Activated naive CD4-positive, alpha-beta T cell treated with anti-CD3 and anti-CD28 coated beads, Interleukin-2, amount 10 ng/mL, durations not matched to agents 7 days and 5 days (primary cell): ENCODE measurements around the gene ADARB2.

Experiments used
- CTCF ChIA-PET: fragments of 350-600 bp; sonication (Branson Sonifier 250); formaldehyde crosslinking; loops from one replicate; lab custom pipeline; 2021; ENCODE audit warnings: antibody characterized with exemption; lab: Charles Lee
- DNase-seq: peaks from one replicate; pipeline ENCODE4 v3.0.0-alpha.2; 2020
- H3K27ac Mint-ChIP-seq: one replicate; pipeline ENCODE4 v1.8.0; 2021; ENCODE audit warnings: mild to moderate bottlenecking, moderate library complexity, mixed read lengths
- H3K27me3 Mint-ChIP-seq: one replicate; pipeline ENCODE4 v1.8.0; 2021; ENCODE audit warnings: mild to moderate bottlenecking, mixed read lengths
- H3K36me3 Mint-ChIP-seq: one replicate; pipeline ENCODE4 v1.8.0; 2021; ENCODE audit warnings: mixed read lengths
- H3K4me1 Mint-ChIP-seq: one replicate; pipeline ENCODE4 v1.8.0; 2021; ENCODE audit warnings: mixed read lengths
- H3K4me3 Mint-ChIP-seq: one replicate; pipeline ENCODE4 v1.8.0; 2021; ENCODE audit warnings: mild to moderate bottlenecking, moderate library complexity, mixed read lengths
- H3K9me3 Mint-ChIP-seq: one replicate; pipeline ENCODE4 v1.8.0; 2021; ENCODE audit warnings: mixed read lengths

ADARB2 gene

DNA sequence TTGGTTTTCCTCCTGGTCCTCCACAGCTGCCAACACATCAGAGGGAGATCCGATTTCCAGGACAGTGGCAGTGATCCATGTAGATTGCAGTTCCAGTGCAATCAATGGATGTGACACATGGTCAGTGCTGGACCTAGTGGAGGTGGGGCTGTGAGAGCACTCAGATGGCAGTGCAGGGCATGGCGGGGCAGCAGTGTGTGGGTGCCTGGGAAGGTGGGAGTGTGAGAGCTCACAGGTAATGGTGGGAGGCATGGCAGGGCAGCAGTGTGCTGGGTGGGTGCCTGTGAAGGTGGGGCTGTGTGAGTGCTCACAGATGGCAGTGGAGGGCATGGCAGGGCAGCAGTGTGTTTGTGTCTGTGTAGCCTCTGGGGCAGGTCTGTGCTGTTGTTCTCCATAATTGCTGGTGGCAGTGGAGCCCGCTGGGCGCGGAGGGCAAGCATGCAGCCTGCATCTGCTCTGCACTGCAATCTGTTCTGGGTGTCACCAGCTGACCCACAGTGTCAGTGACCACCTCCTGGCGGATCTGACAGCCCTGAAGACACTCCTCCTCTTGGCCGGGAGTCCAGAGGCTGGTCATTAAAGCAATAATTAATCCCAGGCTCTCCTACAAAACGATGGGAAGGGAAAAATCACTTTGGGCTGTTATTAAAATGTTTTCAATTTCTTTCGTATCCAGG lies 8.6 kb upstream of the ADARB2 start:
- Mint-ChIP-seq H3K4me3 (no peak overlapping the region), H3K27ac (no peak overlapping the region), H3K27me3 (peaks cover 4% of the 10 kb centered on the region), H3K4me1 (no peaks in the 10 kb centered on the region), H3K36me3 (no peaks in the 10 kb centered on the region), H3K9me3 (peaks cover 14% of the 10 kb centered on the region)
- CTCF ChIA-PET, result no interaction called here
- no peak for DNase-seq

DNA sequence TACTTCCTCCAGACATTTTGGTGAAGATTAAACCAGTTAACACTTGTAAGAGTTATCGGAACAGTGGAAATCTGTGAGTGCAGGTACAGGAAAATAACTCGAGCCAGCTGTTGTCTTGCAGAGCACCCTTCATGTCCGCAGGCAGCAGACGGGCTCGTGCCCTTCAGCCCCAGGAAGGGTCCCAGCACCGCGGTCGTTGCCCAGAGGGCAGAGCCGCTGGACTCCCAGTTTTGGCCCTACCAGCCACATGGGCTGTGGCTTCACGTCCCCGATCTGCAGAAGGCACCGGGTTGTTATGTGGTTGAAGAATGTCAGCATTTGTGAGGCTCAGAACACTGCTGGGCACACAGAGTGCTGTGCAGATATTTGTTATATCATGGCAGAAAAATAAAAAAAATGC lies 7.2 kb upstream of the ADARB2 start:
- Mint-ChIP-seq H3K9me3 (peaks cover 9% of the 10 kb centered on the region), H3K4me3 (no peak overlapping the region), H3K36me3 (no peaks in the 10 kb centered on the region), H3K27me3 (peaks cover 13% of the 10 kb centered on the region), H3K27ac (no peak overlapping the region), H3K4me1 (no peaks in the 10 kb centered on the region)
- CTCF ChIA-PET, result no interaction called here
- no peak for DNase-seq

DNA sequence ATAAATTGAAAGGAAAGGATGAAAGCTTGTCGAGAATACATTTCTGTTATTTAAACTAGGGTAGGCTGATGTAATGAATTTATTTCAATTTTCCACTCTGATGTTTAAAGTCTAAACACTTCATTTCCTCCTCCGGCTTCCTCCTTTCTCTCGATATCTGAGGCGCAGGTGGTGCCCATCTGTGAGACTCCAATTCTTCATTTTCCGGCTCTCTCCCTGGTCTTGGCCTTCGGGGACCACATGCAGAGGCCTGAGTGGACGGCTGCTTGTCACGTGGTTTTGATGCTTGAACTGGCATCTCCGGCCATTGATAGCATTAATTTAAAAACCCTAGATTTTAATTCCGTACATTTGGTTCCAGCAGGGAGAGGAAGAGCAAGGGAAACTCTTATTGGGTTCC lies 5.8 kb upstream of the ADARB2 start:
- H3K9me3 Mint-ChIP-seq, result no peaks in the 10 kb centered on the region
- no peak overlapping the region for H3K4me3 Mint-ChIP-seq
- no peak for DNase-seq
- H3K4me1 Mint-ChIP-seq, result no peaks in the 10 kb centered on the region
- CTCF ChIA-PET, result interaction anchor here (1.0 kb wide), 1 partner anchor 1235 kb away, joined by 3 read pairs; no protein-coding TSS in a partner anchor
- no peaks in the 10 kb centered on the region for H3K36me3 Mint-ChIP-seq
- H3K27me3 Mint-ChIP-seq, result peaks cover 22% of the 10 kb centered on the region
- H3K27ac Mint-ChIP-seq, result no peak overlapping the region

DNA sequence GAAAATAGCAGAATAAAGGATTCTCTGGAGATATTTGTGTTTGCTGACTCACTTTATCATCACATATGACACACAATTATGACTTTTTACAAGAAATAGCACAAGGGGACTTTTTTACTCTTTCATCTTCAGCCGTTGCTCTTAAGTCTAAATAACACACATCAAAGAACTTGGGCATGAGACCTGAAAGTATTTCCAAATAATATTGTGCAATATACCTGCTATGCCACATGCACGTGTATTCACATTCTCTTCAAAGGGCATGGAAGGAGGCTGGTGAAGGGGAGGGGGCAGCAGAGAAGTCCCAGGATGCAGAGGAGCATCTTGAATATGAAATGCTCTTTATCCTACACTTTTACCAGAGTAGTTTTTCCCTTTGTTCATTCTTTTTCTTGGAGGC lies 4.1 kb upstream of the ADARB2 start:
- Mint-ChIP-seq H3K9me3 (no peaks in the 10 kb centered on the region), H3K27ac (no peak overlapping the region), H3K36me3 (no peaks in the 10 kb centered on the region), H3K27me3 (peaks cover 37% of the 10 kb centered on the region), H3K4me3 (no peak overlapping the region), H3K4me1 (no peaks in the 10 kb centered on the region)
- DNase-seq, result no peak
- CTCF ChIA-PET, result no interaction called here

DNA sequence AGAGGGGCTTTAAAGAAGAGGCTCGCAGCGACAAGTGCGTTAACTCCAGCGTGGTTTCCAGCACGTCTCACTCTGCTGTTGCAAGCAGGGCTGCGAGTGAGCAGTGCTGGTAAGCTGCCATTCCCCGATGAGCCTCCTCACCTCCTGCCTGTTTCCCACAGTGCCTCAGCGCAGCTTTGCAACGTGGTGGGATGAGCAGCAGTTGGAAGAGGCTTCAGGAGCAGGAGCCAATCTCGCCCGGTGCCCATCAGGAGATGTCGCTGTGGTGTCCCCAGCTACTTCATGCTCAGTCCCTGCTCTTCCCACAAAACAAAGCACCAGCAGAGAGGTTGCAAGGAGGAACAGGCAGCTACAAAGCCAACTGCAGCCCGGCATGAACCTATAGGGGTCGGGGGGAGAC lies 2.4 kb upstream of the ADARB2 start:
- peaks cover 54% of the 10 kb centered on the region for H3K27me3 Mint-ChIP-seq

DNA sequence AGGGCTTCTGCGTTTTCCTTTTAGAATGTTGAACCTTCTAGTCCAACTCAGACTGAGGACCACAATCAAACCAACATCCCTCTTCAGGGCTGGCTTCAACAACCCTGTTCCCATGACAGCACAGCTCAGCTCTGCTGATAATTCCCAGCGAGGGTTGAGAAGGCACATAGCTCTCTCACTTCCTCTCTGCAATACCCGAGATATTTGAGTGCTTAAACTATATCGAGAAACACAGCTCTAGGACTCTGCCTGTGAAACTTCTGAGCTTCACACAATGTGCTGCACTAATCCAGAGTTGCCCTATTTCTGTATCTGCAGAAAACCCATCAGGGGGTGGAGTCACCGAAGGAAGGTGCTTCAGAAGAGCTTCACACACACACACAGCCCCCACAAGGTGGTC lies 1.6 kb upstream of the ADARB2 start:
- peaks cover 6% of the 10 kb centered on the region for H3K4me1 Mint-ChIP-seq
- no peak overlapping the region for H3K27ac Mint-ChIP-seq
- CTCF ChIA-PET, result interaction anchor here (1.1 kb wide), 1 partner anchor 49 kb away, joined by 3 read pairs; no protein-coding TSS in a partner anchor
- H3K9me3 Mint-ChIP-seq, result no peaks in the 10 kb centered on the region
- H3K36me3 Mint-ChIP-seq, result no peaks in the 10 kb centered on the region
- DNase-seq, result no peak
- peaks cover 54% of the 10 kb centered on the region for H3K27me3 Mint-ChIP-seq
- H3K4me3 Mint-ChIP-seq, result no peak overlapping the region

More for the DNA sequence above, 2.4 kb upstream of the ADARB2 start:
- Mint-ChIP-seq H3K9me3 (no peaks in the 10 kb centered on the region), H3K4me3 (no peak overlapping the region), H3K36me3 (no peaks in the 10 kb centered on the region), H3K4me1 (peaks cover 6% of the 10 kb centered on the region), H3K27ac (no peak overlapping the region)
- DNase-seq, result no peak
- CTCF ChIA-PET, result interaction anchor here (1.1 kb wide), 1 partner anchor 50 kb away, joined by 3 read pairs; no protein-coding TSS in a partner anchor

DNA sequence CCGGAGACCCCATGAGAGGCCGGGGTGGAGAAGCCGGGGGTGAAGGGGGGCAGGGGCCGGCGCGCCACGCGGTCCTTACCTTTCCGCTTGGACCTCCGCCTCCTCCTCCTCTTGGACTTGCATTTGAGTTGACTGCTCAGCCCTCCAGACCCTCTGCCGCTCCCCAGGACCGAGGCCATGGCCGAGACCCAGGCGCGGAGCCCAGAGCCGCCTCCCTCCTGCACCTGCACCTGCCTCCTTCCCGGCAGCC lies 428 bp downstream of the ADARB2 start:
- no peak for DNase-seq
- Mint-ChIP-seq H3K27ac (no peak overlapping the region), H3K36me3 (no peaks in the 10 kb centered on the region), H3K9me3 (no peaks in the 10 kb centered on the region), H3K4me3 (no peak overlapping the region), H3K4me1 (peaks cover 6% of the 10 kb centered on the region), H3K27me3 (peaks cover 65% of the 10 kb centered on the region)
- CTCF ChIA-PET, result interaction anchor here (1.5 kb wide), 1 partner anchor 627 kb away, joined by 4 read pairs; no protein-coding TSS in a partner anchor

DNA sequence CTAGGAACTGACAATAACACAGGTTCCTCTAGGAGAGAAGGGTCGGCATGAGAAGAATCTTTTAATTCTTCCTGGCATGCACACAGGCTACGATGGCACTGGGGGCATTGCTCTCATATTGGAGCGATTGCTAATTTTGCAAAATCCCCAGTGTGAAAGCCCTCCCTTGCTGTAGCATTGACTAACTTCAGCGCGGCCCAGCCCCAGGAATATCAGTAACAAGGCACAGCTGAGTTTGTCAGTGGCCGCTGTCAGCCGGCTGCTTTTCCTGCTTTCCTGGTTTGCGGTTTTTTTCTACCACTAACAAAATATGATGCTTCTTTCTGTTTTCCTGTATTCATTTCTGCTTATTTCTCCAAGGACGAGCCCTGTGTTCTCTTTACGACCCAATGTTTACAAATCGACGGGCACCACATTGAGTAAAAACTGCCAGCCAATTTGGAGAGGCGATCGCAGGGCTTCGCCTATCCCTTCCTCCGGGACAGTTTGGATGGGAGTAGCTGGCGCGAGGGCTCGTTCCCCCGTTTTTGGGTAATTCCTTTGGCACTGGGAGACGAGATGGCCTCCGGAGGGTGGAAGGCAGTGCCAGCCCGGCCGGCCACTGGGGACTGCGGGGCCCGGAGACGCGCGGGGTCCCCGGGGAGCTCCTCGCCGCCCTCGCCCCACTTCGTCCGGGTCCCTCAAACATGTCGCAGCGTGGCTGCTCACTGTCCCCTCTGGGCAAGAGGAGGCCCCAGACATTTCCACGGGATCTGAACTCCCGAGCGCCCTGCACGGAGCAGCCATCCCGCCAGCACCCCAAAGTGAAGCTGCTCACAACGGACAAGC lies 967 bp downstream of the ADARB2 start:
- Mint-ChIP-seq H3K4me1 (peaks cover 6% of the 10 kb centered on the region), H3K27ac (no peak overlapping the region), H3K9me3 (no peaks in the 10 kb centered on the region), H3K4me3 (no peak overlapping the region), H3K36me3 (no peaks in the 10 kb centered on the region), H3K27me3 (peaks cover 65% of the 10 kb centered on the region)
- CTCF ChIA-PET, result interaction anchor here (1.5 kb wide), 1 partner anchor 626 kb away, joined by 4 read pairs; no protein-coding TSS in a partner anchor
- DNase-seq, result no peak

DNA sequence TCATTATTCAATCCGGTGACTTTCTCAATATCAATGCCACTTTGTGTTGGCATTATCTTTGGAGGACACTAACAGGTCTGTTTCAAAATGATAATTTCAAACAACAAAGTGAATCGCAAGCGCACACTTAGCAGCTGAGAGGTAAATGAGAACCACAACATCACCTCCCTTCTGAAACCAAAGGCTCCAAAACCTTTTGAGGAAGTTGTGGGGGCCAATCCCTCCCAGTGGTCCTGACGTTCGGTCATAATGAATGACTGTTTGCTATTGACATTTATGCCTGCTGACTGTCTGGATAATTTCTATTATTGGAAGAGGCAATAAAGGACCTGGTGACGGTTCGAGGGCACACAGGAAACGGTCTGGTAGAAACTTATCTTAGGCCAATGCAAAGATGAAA lies 1.8 kb downstream of the ADARB2 start:
- no peaks in the 10 kb centered on the region for H3K9me3 Mint-ChIP-seq
- CTCF ChIA-PET, result no interaction called here
- peaks cover 6% of the 10 kb centered on the region for H3K4me1 Mint-ChIP-seq
- no peak for DNase-seq
- H3K27me3 Mint-ChIP-seq, result peaks cover 65% of the 10 kb centered on the region
- H3K27ac Mint-ChIP-seq, result no peak overlapping the region
- H3K4me3 Mint-ChIP-seq, result no peak overlapping the region
- H3K36me3 Mint-ChIP-seq, result no peaks in the 10 kb centered on the region

DNA sequence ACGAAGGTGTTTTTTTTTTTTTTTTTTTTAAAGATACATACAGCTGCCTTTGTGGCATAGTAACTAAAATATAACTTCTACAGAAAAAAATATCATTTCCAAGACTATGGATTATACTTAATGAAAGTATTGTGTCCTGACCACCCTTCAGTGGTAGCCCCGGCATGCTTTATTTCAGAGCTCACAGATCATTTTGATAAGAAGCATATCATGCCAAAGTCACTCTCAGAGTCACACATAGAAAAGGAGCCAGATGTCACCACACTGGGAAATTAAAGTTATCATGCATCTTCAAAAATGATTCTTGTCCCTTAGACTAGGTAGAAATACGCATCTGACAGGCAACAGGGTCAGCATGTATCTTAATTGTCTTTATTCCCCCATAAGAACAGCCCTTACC lies 3.0 kb downstream of the ADARB2 start:
- Mint-ChIP-seq H3K9me3 (no peaks in the 10 kb centered on the region), H3K4me3 (no peak overlapping the region), H3K36me3 (no peaks in the 10 kb centered on the region), H3K27ac (no peak overlapping the region), H3K27me3 (peaks cover 54% of the 10 kb centered on the region), H3K4me1 (peaks cover 6% of the 10 kb centered on the region)
- DNase-seq, result no peak
- CTCF ChIA-PET, result no interaction called here

DNA sequence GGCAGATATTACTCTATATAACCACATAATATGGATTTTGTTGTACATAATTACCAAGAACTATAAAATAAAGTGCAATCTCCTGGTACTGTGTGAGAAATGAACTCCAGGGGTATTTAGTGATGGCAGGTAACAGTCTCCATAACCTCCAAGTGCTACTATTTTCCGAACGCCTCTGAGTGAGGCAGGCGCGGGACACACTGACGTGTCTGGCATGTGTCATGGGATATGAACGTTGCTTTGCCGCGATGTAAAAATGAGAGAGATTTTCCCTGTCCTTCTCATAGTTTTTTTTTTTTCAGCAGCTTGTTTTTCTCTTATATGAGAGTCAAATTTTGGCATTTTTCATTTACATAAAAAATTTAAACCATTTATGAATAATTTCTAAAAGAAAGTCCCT lies 3.6 kb downstream of the ADARB2 start:
- H3K4me3 Mint-ChIP-seq, result no peak overlapping the region
- no peaks in the 10 kb centered on the region for H3K9me3 Mint-ChIP-seq
- H3K27ac Mint-ChIP-seq, result no peak overlapping the region
- peaks cover 48% of the 10 kb centered on the region for H3K27me3 Mint-ChIP-seq
- CTCF ChIA-PET, result no interaction called here
- H3K36me3 Mint-ChIP-seq, result no peaks in the 10 kb centered on the region
- no peak for DNase-seq
- H3K4me1 Mint-ChIP-seq, result peaks cover 6% of the 10 kb centered on the region

DNA sequence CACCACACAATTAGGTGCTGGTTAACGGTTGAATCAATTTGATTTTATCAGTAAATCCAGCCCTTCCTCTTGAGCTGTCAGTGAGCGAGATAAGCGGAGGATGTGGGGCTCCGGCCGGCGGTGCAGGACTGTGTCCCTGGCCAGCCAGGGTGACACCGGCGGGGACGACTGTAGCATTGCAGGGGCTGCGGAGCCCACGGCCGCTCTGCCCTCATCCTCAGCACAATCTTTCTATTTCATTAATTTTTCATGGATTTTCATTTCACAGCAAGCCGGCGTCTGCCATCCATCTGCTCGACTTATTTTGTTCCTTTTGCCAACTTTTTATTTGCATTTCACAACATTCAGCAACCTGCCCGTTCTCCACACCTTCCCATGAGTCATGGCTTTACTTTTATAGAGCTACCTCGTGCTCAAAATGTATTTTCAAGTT lies 4.7 kb downstream of the ADARB2 start:
- H3K27me3 Mint-ChIP-seq, result peaks cover 40% of the 10 kb centered on the region
- no peak overlapping the region for H3K27ac Mint-ChIP-seq
- no peak for DNase-seq
- H3K36me3 Mint-ChIP-seq, result no peaks in the 10 kb centered on the region
- H3K4me3 Mint-ChIP-seq, result no peak overlapping the region
- H3K9me3 Mint-ChIP-seq, result no peaks in the 10 kb centered on the region
- H3K4me1 Mint-ChIP-seq, result peaks cover 6% of the 10 kb centered on the region
- CTCF ChIA-PET, result no interaction called here

DNA sequence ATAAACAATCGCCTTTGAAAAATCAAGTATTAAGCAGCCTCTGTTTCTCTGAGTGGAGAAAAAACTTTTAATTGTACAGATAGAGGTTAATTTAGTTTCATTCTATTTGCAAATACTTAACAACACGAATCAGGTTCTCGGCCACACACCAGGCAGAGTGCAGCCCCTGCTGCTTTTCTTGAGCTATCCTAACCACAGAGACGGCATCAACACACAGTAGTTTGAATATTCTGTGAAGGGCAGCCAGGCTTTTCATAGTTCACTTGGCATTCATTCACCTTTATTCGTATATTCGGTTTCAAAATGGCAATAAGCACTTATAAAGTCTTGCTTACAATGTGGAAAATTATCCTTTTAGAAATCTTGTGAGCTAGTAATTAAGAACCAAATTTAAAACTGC lies 5.7 kb downstream of the ADARB2 start:
- CTCF ChIA-PET, result no interaction called here
- Mint-ChIP-seq H3K9me3 (no peaks in the 10 kb centered on the region), H3K27me3 (peaks cover 31% of the 10 kb centered on the region), H3K4me3 (no peak overlapping the region), H3K4me1 (peaks cover 6% of the 10 kb centered on the region), H3K27ac (no peak overlapping the region), H3K36me3 (no peaks in the 10 kb centered on the region)
- DNase-seq, result no peak

DNA sequence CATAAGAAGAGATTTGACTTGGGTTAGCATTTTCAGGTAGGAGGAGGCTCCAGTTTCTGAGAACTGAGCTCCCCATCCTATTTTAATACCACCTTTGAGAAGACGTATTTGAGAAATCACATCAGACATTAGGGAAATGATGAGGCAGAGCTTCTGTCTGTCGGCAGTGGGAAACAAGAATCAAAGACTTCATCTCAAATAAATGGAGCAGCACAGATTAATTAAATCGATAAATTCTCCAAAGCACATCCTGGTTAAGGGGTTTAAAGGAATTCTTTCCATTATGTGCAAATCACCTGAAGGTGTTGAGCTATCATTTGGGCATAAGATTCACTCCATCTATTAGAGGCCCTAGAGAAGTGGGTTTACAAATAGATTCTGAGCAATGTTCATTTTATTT lies 7.6 kb downstream of the ADARB2 start:
- no peak overlapping the region for H3K27ac Mint-ChIP-seq
- CTCF ChIA-PET, result no interaction called here
- no peaks in the 10 kb centered on the region for H3K9me3 Mint-ChIP-seq
- H3K4me3 Mint-ChIP-seq, result no peak overlapping the region
- DNase-seq, result no peak
- H3K36me3 Mint-ChIP-seq, result no peaks in the 10 kb centered on the region
- H3K4me1 Mint-ChIP-seq, result no peaks in the 10 kb centered on the region
- peaks cover 15% of the 10 kb centered on the region for H3K27me3 Mint-ChIP-seq

DNA sequence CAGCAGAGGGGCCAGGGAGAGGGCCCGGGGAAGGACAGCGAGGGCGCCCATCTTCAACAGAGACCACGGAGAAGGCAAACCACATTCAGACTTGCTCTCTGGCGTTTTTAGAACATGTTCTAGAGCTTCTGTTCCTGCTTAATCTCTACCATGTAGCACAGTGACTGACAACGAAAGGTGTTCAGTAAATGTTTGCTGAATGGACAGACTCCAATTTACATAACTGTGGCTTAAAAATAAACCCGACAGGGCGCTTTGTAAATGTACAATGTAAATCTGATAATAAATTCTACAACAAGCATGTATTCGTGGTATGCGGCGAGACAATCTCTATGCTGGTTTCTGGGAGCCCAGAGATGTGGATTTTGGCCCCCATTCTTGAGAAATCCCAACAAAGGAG lies 10.5 kb downstream of the ADARB2 start:
- Mint-ChIP-seq H3K4me3 (no peak overlapping the region), H3K36me3 (no peaks in the 10 kb centered on the region), H3K9me3 (no peaks in the 10 kb centered on the region), H3K27ac (no peak overlapping the region), H3K4me1 (no peaks in the 10 kb centered on the region), H3K27me3 (peaks cover 3% of the 10 kb centered on the region)
- CTCF ChIA-PET, result no interaction called here
- DNase-seq, result no peak
